Measurements from ENCODE around the gene SGPP2. TPM values are rescaled to one million over a fixed set of nuclear protein-coding genes. Genes with fewer than 3 reads are reported as not detected.
A peak's percentile ranks its signal among the peaks of the same experiment; 100 is the strongest.

Gene SGPP2, protein sequence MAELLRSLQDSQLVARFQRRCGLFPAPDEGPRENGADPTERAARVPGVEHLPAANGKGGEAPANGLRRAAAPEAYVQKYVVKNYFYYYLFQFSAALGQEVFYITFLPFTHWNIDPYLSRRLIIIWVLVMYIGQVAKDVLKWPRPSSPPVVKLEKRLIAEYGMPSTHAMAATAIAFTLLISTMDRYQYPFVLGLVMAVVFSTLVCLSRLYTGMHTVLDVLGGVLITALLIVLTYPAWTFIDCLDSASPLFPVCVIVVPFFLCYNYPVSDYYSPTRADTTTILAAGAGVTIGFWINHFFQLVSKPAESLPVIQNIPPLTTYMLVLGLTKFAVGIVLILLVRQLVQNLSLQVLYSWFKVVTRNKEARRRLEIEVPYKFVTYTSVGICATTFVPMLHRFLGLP
- 6.6 TPM for polyA plus RNA-seq
- long read RNA-seq, donor 1, transcript SGPP2-201 (5 exons, 3,336 nt): major isoform, 5 of 5 reads
- long read RNA-seq, donor 1, partial matches to known transcripts: 0 of 5 reads
- long read RNA-seq, donor 1, other reads (novel, unspliced or antisense): 0 of 5 reads
- long read RNA-seq, donor 2: 0 reads
- long read RNA-seq, donor 3: 0 reads
- long read RNA-seq, donor 4: 0 reads
- long read RNA-seq, donor 5, partial matches to known transcripts: 0 of 1 reads
- long read RNA-seq, donor 5, other reads (novel, unspliced or antisense): 0 of 1 reads
- long read RNA-seq, donor 6, partial matches to known transcripts: 0 of 9 reads
- long read RNA-seq, donor 6, other reads (novel, unspliced or antisense): 9 of 9 reads
- long read RNA-seq, donor 7: 0 reads
- long read RNA-seq, donor 8, partial matches to known transcripts: 0 of 1 reads
- long read RNA-seq, donor 8, other reads (novel, unspliced or antisense): 0 of 1 reads
- long read RNA-seq, donor 9, partial matches to known transcripts: 0 of 1 reads
- long read RNA-seq, donor 9, other reads (novel, unspliced or antisense): 0 of 1 reads
- long read RNA-seq, donor 10, partial matches to known transcripts: 0 of 1 reads
- long read RNA-seq, donor 10, other reads (novel, unspliced or antisense): 0 of 1 reads
- long read RNA-seq, donor 11, partial matches to known transcripts: 0 of 2 reads
- long read RNA-seq, donor 11, other reads (novel, unspliced or antisense): 0 of 2 reads

DNA sequence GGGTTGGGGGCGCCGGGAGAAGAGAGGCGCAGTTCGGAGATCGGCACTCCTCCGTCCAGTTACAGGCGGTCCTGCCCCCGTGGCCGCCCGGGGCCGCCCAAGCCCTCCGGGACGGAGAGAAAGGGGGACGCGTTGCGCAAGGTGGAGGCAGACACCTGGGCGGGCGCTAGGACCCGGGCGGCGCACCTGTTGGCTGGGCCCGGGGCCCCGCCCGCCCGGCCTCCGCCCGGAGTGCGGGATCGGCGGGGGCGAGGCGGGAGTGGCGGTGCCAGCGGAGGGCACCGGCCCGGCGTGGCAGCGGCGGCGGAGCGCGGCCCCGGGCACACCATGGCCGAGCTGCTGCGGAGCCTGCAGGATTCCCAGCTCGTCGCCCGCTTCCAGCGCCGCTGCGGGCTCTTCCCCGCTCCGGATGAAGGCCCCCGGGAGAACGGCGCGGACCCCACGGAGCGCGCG lies at the start of gene SGPP2:
Gene SGPP2, plus strand, starts transcription at position 268 of the 453 bp plus-strand sequence. Its CDS starts 60 bp downstream, at position 328.
- peak in 1 of 2 donors; percentile 77 for DNase-seq
- Histone ChIP-seq H3K36me3 (ENCODE audit: control insufficient read depth, insufficient read depth, low read length) (no peaks in the 10 kb centered on the region), H3K4me1 (ENCODE audit: control insufficient read depth, insufficient read depth, low read length) (peaks cover 25% of the 10 kb centered on the region), H3K4me3 (ENCODE audit: low read length) (peak within 1 kb of the TSS; percentile 54), H3K9me3 (ENCODE audit: control insufficient read depth, low read depth, low read length) (no peaks in the 10 kb centered on the region), H3K27me3 (ENCODE audit: control insufficient read depth, insufficient read depth, low read length) (peaks cover 23% of the 10 kb centered on the region), H3K27ac (ENCODE audit: low read length) (peak within 1 kb of the TSS; percentile 55)
- WGBS (ENCODE audit: insufficient coverage, low lambda C conversion rate): no CpG with 5 or more reads among the region's 61 CpGs

DNA sequence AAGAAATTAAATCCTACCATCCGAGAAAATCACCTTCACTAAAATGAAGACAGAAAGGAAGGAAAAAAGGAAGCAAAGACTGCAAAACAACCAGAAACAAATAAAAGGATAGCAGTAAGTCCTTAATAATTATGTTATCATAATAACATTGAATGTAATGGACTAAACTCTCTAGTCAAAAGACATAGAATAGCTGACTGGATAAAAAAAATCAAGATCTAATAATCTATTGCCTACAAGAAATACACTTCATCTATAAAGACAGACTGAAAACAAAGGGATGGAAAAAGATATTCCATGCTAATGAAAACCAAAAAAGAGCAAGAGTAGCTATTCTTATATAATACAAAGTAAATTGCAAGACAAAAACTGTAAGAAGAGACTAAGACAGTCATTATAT lies 48.5 kb upstream of the SGPP2 start:
- DNase-seq: no peak
- no peaks in the 10 kb centered on the region for H3K36me3 ChIP-seq (ENCODE audit: control insufficient read depth, insufficient read depth, low read length)
- H3K4me3 ChIP-seq (ENCODE audit: low read length): no peak overlapping the region
- peaks cover 3% of the 10 kb centered on the region for H3K9me3 ChIP-seq (ENCODE audit: control insufficient read depth, low read depth, low read length)
- H3K27ac ChIP-seq (ENCODE audit: low read length): no peak overlapping the region
- H3K27me3 ChIP-seq (ENCODE audit: control insufficient read depth, insufficient read depth, low read length): no peaks in the 10 kb centered on the region
- 100% methylated on average over 1 of the region's 1 CpG for WGBS (ENCODE audit: insufficient coverage, low lambda C conversion rate)
- no peaks in the 10 kb centered on the region for H3K4me1 ChIP-seq (ENCODE audit: control insufficient read depth, insufficient read depth, low read length)

DNA sequence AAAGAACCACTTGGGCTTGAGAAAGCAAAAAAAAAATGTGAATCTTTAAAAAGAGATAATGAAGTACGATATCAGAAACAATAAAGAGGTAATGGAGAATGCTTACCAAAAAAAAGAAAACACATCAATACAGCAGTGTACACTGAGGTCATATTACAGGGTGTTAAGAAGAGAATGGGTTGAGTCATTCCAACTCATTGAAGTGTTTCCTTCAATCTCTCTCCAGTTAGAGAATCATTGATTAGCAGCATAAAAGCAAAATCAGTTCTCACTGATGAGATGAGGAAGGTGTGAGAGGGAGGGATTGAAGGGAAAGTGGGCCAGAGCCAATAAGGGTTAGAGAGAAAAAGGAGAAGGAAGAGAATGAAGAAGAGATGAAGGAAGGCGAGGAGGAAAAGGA lies 43.9 kb upstream of the SGPP2 start:
- Histone ChIP-seq H3K4me3 (ENCODE audit: low read length) (no peak overlapping the region), H3K4me1 (ENCODE audit: control insufficient read depth, insufficient read depth, low read length) (no peaks in the 10 kb centered on the region), H3K9me3 (ENCODE audit: control insufficient read depth, low read depth, low read length) (no peaks in the 10 kb centered on the region), H3K27ac (ENCODE audit: low read length) (no peak overlapping the region), H3K27me3 (ENCODE audit: control insufficient read depth, insufficient read depth, low read length) (no peaks in the 10 kb centered on the region), H3K36me3 (ENCODE audit: control insufficient read depth, insufficient read depth, low read length) (no peaks in the 10 kb centered on the region)
- WGBS (ENCODE audit: insufficient coverage, low lambda C conversion rate): 100% methylated on average over 1 of the region's 2 CpGs
- DNase-seq: no peak

DNA sequence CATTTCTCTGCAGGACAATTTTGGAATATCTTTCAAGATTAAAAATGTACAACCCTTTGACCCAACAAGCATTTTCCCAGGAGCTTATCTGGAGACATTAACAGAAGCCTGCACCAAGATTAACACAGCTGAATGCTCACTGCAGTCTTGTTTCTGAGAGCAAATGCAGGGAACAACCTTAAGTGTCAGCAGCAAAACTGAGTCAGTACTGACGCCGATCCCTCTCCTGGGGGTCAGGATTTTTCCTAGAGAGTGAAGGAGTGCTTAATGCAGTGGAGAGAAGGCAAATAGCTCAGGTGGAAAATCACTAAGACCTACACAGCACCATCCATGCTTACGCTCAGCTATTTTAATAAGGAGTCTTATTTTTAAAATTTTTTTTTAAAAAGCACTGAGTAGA lies 42.8 kb upstream of the SGPP2 start:
- H3K27ac ChIP-seq (ENCODE audit: low read length): no peak overlapping the region
- no peaks in the 10 kb centered on the region for H3K9me3 ChIP-seq (ENCODE audit: control insufficient read depth, low read depth, low read length)
- no peak for DNase-seq
- WGBS (ENCODE audit: insufficient coverage, low lambda C conversion rate): no CpG with 5 or more reads among the region's 3 CpGs
- no peaks in the 10 kb centered on the region for H3K36me3 ChIP-seq (ENCODE audit: control insufficient read depth, insufficient read depth, low read length)
- no peaks in the 10 kb centered on the region for H3K27me3 ChIP-seq (ENCODE audit: control insufficient read depth, insufficient read depth, low read length)
- H3K4me3 ChIP-seq (ENCODE audit: low read length): no peak overlapping the region
- no peaks in the 10 kb centered on the region for H3K4me1 ChIP-seq (ENCODE audit: control insufficient read depth, insufficient read depth, low read length)

DNA sequence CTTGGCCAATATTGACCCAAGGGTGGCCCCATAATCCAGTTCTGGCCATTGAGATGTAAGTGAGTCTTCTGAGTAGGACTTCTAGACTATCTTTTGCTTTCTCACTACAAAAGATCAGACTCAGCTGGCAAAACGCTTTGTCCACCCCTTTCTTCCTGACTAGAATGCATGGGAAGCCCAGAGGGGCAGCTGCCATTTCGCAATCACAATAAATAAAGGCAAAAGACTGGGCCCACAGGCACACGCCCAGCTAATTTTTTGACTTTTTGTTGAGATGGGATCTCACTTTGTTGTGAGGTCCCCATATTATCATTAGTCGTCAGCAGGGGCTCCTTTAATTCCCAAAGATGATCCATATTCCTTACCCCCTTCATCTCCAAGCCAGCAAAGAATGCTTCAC lies 41.1 kb upstream of the SGPP2 start:
- no peaks in the 10 kb centered on the region for H3K27me3 ChIP-seq (ENCODE audit: control insufficient read depth, insufficient read depth, low read length)
- no peaks in the 10 kb centered on the region for H3K36me3 ChIP-seq (ENCODE audit: control insufficient read depth, insufficient read depth, low read length)
- no peak for DNase-seq
- H3K4me3 ChIP-seq (ENCODE audit: low read length): no peak overlapping the region
- 100% methylated on average over 1 of the region's 4 CpGs for WGBS (ENCODE audit: insufficient coverage, low lambda C conversion rate)
- no peaks in the 10 kb centered on the region for H3K4me1 ChIP-seq (ENCODE audit: control insufficient read depth, insufficient read depth, low read length)
- no peak overlapping the region for H3K27ac ChIP-seq (ENCODE audit: low read length)
- H3K9me3 ChIP-seq (ENCODE audit: control insufficient read depth, low read depth, low read length): no peaks in the 10 kb centered on the region

DNA sequence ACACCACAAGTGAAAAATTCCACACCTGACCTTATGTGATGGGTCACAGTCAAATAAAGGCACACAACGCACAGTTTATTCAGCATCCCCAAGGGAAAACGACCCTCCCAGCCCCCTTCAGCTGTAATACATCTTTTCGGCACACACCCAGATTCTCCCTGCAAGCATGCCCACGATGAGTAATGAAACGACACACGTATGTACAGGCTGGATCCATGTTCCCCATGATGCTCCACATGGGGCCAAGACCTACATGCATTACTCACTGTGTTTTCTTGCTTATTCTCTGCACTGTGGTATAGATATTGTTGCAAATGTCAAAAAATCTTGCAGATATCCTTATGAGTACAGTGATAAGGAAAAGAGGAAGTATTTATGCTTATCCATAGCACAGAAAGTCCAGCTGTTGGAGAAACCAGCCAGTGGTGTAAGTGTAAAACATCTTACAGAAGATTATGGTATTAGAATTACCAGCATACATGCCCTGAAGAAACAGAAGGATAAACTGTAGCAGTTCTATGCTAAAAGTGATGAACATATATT lies 32.5 kb upstream of the SGPP2 start:
- Histone ChIP-seq H3K27me3 (ENCODE audit: control insufficient read depth, insufficient read depth, low read length) (peaks cover 2% of the 10 kb centered on the region), H3K36me3 (ENCODE audit: control insufficient read depth, insufficient read depth, low read length) (no peaks in the 10 kb centered on the region), H3K27ac (ENCODE audit: low read length) (no peak overlapping the region), H3K4me3 (ENCODE audit: low read length) (no peak overlapping the region), H3K9me3 (ENCODE audit: control insufficient read depth, low read depth, low read length) (no peaks in the 10 kb centered on the region), H3K4me1 (ENCODE audit: control insufficient read depth, insufficient read depth, low read length) (no peaks in the 10 kb centered on the region)
- WGBS (ENCODE audit: insufficient coverage, low lambda C conversion rate): no CpG with 5 or more reads among the region's 6 CpGs
- no peak for DNase-seq

DNA sequence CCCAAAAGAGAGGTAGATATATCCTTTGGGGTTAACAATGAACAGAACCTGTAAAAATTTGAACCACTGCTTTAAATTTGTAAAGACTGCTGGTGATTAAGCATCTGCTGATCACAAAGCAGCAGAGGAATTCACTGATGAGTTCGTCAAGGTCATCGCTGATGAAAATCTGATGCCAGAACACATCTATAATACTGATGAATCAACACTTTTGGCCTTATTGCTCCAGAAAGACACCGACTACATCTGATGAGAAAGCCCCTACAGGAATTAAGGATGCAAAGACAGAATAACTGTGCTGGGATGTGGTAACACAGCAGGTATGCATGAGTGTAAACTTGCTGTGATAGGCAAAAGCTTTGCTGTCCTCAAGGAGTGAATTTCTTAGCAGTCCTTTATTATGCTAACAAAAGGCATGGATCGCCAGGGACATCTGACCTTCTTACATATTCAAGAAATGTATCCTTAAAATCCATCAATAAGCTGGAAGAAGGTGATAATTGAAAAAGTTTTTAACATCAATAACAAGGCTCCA lies 30.5 kb upstream of the SGPP2 start:
- H3K27me3 ChIP-seq (ENCODE audit: control insufficient read depth, insufficient read depth, low read length): peaks cover under 1% of the 10 kb centered on the region
- H3K9me3 ChIP-seq (ENCODE audit: control insufficient read depth, low read depth, low read length): no peaks in the 10 kb centered on the region
- no CpG with 5 or more reads among the region's 4 CpGs for WGBS (ENCODE audit: insufficient coverage, low lambda C conversion rate)
- no peak for DNase-seq
- H3K36me3 ChIP-seq (ENCODE audit: control insufficient read depth, insufficient read depth, low read length): no peaks in the 10 kb centered on the region
- H3K4me3 ChIP-seq (ENCODE audit: low read length): no peak overlapping the region
- no peaks in the 10 kb centered on the region for H3K4me1 ChIP-seq (ENCODE audit: control insufficient read depth, insufficient read depth, low read length)
- H3K27ac ChIP-seq (ENCODE audit: low read length): no peak overlapping the region

DNA sequence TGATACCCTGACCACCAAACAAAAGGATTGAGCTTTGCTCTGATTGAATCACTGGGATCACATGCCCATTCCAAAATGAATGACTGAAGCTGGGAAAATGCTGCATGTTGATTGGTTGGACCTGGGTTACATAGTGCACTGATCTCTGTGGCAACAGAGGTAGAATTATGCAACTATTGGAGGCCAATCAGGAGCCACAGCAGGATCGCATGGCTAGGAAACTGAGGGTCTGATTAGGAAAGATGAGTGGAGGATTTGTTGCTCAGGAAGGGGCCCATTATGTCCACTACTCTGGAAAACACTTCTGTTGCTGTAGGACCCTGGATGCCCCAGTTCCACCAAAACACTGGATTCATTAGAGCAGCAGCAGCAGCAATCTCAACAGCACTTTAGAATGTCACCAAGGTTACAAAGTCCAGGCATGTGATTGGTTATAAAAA lies 25.9 kb upstream of the SGPP2 start:
- no peak overlapping the region for H3K4me3 ChIP-seq (ENCODE audit: low read length)
- H3K27ac ChIP-seq (ENCODE audit: low read length): peak overlapping the region; percentile 47
- WGBS (ENCODE audit: insufficient coverage, low lambda C conversion rate): no CpG with 5 or more reads among the region's 1 CpG
- H3K27me3 ChIP-seq (ENCODE audit: control insufficient read depth, insufficient read depth, low read length): no peaks in the 10 kb centered on the region
- no peaks in the 10 kb centered on the region for H3K9me3 ChIP-seq (ENCODE audit: control insufficient read depth, low read depth, low read length)
- DNase-seq: peak; percentile 66 to 80
- peaks cover 3% of the 10 kb centered on the region for H3K4me1 ChIP-seq (ENCODE audit: control insufficient read depth, insufficient read depth, low read length)
- H3K36me3 ChIP-seq (ENCODE audit: control insufficient read depth, insufficient read depth, low read length): no peaks in the 10 kb centered on the region

DNA sequence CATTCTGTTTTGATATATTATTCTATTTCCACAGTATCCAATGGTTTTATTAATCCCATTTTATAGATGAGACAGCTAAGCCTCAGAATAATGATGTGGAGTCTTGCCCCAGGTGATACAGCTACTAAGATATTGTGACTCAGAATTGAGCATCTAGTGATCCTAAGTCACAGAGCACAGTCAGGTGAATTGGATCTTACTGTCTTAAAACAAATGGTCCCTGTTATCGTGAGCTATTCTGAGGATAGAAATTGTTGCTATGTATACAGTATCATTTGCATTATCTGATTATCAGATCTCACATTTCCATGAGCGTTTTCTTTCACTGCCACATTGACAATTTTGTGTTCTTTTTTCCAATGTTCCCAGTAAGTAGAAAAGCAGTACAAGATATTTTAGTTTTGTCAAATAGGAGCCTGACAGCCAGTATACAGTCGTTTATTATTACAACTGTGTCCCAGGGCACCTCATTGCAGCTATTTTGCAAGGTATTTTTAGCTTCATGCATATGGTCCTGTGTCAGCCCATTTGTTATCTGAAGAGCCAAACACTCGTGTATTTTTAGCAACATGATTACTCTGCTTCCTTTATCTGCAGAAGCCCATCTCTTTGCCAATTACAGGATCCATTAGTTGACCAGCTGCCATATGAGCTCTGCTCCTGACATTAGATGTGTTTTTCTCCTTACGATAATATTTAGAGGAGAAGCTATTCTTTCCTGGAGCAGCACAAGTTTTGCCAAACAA lies 25.1 kb upstream of the SGPP2 start:
- Histone ChIP-seq H3K4me3 (ENCODE audit: low read length) (no peak overlapping the region), H3K27ac (ENCODE audit: low read length) (peak overlapping the region; percentile 47), H3K4me1 (ENCODE audit: control insufficient read depth, insufficient read depth, low read length) (peaks cover 3% of the 10 kb centered on the region), H3K27me3 (ENCODE audit: control insufficient read depth, insufficient read depth, low read length) (no peaks in the 10 kb centered on the region), H3K36me3 (ENCODE audit: control insufficient read depth, insufficient read depth, low read length) (no peaks in the 10 kb centered on the region), H3K9me3 (ENCODE audit: control insufficient read depth, low read depth, low read length) (no peaks in the 10 kb centered on the region)
- no CpG with 5 or more reads among the region's 5 CpGs for WGBS (ENCODE audit: insufficient coverage, low lambda C conversion rate)
- peak in 1 of 2 donors; percentile 9 for DNase-seq
